HT1080 (cell line): ENCODE data around the gene CSNK1A1L. TPM values are rescaled to one million over a fixed set of nuclear protein-coding genes. Genes with fewer than 3 reads are reported as not detected.

Experiments used
- DNase-seq: peaks from one replicate; pipeline ENCODE4 v3.0.0-alpha.2; 2015; ENCODE audit warnings: low read depth
- polyA plus RNA-seq, 2 experiments: library from polyadenylated mRNA; depleted of rRNA; stranded (reverse); fragments of >200 nt; gene quantifications; 2 replicates each; pipeline ENCODE4 v1.2.3, GENCODE V29; 2015
- total RNA-seq: library from RNA; depleted of rRNA; stranded (reverse); fragments of >200 nt; shearing (Covaris generic); gene quantifications from 2 replicates; pipeline ENCODE4 v1.2.3, GENCODE V29; 2014; rRNA removed

The CSNK1A1L gene
- total RNA-seq: not detected in 2 replicates
- not detected in 2 replicates for polyA plus RNA-seq (2015; cell fraction: cytosol; rRNA removed)
- not detected in 2 replicates for polyA plus RNA-seq (2015; cell fraction: nucleus; rRNA removed)

- no peak for DNase-seq
Measured at GRCh38 chr13:37105251-37105714, at the start of gene CSNK1A1L. Gene CSNK1A1L, minus strand, starts transcription at chr13:37105664. Its CDS starts 408 bp downstream, at chr13:37105256.

GRCh38 chr13:37149380-37149779, 43.9 kb upstream of the CSNK1A1L start:
- DNase-seq: no peak

GRCh38 chr13:37148501-37148900, 43.0 kb upstream of the CSNK1A1L start:
- no peak for DNase-seq

DNA sequence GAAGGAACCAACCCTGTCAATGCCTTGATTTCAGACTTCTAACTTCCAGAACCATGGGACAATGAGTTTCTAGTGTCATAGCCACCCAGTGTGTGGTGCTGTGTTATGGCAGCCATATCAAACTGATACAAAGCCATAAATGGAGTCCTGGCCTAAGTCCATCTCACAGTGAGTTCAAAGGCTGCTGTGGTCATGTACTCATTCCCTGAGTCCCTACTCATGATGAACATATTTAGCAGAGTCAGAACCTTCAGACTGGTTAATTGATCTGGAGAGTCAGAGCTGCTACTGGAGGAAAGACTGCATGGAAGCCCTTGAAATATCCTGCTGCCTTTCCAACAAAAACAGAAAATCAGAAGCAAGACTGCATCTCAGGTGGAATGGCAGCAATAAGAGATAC, 39.2 kb upstream of the CSNK1A1L start:
- DNase-seq: no peak

DNA sequence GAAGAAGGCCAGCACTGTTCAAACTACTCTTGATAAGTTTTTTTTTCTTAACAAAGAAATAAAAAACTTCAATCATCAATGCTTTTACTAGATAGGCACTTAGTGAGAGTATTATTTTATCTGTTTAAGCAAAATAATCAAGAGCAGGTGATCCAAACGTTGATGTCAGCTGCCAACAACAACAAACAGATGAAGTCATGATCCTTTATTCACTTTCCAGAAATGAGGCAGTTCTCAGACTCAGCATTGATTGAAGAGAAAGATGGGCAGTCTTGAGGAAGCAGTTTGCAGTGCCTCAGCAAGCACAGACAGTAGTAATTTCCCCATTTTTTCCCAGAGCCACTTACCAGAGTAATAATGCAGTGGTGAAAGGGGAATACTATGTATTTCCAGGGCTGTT, 38.4 kb upstream of the CSNK1A1L start:
- no peak for DNase-seq

DNA sequence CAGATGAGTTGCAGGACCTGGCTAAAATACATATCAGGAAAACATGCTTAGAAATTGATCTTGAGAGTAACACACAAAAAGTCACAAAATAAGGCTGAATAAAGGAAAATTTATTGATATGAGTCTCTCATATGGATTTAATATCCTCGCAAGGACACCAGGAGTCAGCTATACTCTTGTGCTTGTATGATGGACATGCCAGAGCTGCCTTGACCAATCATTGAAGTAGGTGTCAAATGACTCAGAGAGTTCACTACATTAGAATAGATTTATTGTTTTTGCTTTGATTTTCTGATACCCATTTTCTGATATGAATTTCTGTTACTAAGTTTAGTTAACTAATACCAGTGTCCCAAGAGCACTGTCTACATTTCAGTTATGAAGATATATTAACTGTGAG, 37.4 kb upstream of the CSNK1A1L start:
- no peak for DNase-seq

GRCh38 chr13:37141011-37141410, 35.5 kb upstream of the CSNK1A1L start:
- no peak for DNase-seq

DNA sequence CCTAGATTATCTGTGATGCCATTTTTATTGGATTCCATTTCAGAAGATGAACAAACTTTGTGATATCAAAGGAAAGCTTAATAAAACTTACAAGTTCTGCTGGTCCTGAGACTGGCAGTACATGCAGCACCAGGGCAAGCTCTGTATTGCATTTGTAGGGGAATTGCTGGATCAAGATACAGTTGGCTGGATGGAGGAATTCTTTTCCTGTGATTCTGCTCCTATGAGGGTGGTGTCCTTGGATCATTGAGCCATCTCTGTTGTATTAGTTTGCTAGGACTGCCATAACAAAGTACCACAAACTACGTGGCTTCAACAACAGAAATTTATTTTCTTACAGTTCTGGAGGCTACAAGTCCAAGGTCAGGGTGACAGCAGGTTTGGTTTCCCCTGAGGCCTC, 33.9 kb upstream of the CSNK1A1L start:
- DNase-seq: no peak

GRCh38 chr13:37138926-37139325, 33.5 kb upstream of the CSNK1A1L start:
- no peak for DNase-seq

GRCh38 chr13:37138169-37138568, 32.7 kb upstream of the CSNK1A1L start:
- DNase-seq: peak; percentile 49

- no peak for DNase-seq
Measured at GRCh38 chr13:37136633-37137032, 31.2 kb upstream of the CSNK1A1L start.

GRCh38 chr13:37136187-37136586, 30.7 kb upstream of the CSNK1A1L start:
- no peak for DNase-seq

- no peak for DNase-seq
Measured at GRCh38 chr13:37134411-37135041, 29.1 kb upstream of the CSNK1A1L start.

DNA sequence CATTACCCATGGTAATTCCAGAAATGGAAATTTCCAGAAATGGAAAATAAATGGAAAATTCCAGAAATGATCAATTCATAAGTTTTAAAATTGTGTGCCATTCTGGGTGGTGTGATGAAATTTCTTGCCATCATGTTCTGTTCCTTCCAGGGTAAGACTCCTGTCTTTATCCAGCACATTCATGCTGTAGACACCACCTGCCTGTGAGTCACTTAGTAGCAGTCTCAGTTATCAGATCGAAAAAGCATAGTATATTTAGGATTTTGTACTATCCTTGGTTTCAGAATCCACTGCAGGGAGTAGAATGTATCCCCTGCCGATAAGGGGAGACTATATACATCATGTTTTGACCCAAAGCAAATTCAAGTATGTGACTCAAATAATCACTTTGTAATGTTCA, 26.7 kb upstream of the CSNK1A1L start:
- no peak for DNase-seq

GRCh38 chr13:37131092-37131491, 25.6 kb upstream of the CSNK1A1L start:
- no peak for DNase-seq

DNA sequence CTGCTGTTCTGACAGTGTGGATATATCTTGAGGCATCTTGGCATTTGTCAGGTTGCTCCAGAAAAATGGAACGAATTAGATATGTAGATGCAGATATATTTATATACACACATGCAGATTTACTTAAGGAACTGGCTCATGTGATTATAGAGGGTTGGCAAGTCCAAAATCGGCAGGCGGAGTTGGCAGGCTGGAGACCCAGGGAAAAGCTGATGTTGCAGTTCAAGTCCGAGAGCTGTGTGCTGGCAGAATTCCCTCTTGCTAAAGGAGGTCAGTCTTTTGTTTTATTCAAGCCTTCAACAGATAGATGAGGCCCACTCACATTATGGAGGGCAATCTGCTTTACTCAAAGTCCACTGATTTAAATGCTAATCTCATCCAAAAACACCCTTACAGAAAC, 24.4 kb upstream of the CSNK1A1L start:
- no peak for DNase-seq

GRCh38 chr13:37127691-37128241, 22.3 kb upstream of the CSNK1A1L start:
- DNase-seq: peak; percentile 50

DNA sequence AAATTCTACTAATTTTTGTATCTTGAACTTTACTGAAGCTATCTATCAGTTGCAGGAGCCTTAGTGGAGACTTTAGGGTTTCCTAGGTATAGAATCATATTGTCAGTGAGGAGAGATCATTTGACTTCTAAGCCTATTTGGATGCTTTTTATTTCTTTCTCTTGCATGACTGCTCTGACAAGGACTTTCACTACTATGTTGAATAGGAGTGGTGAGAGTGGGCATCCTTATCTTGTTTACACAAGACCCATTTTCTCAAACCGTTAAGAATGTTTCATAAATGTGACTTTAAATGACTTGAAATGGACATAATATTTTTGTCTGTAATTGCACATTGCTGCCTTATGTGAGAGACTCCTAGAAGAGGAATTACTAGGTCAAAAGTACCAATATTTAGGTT, 17.9 kb upstream of the CSNK1A1L start:
- DNase-seq: no peak

GRCh38 chr13:37118016-37118415, 12.6 kb upstream of the CSNK1A1L start:
- DNase-seq: no peak

- no peak for DNase-seq
Measured at GRCh38 chr13:37114250-37114649, 8.8 kb upstream of the CSNK1A1L start.

- no peak for DNase-seq
Measured at GRCh38 chr13:37113534-37113933, 8.1 kb upstream of the CSNK1A1L start.

- DNase-seq: peak; percentile 32
Measured at GRCh38 chr13:37109051-37109678, 3.7 kb upstream of the CSNK1A1L start.

- no peak for DNase-seq
Measured at GRCh38 chr13:37107868-37108267, 2.4 kb upstream of the CSNK1A1L start.
